SJSA1 (cell line): Measurements from ENCODE around the gene ADRA2A. TPM values are rescaled to one million over a fixed set of nuclear protein-coding genes. Genes with fewer than 3 reads are reported as not detected.
A peak's percentile ranks its signal among the peaks of the same experiment; 100 is the strongest.

Experiments
- DNase-seq, 2 experiments: peaks; one replicate each; pipeline ENCODE4 v3.0.0-alpha.2; 2015 to 2020; ENCODE audit warnings: low spot score in 2 of 2, low read depth in 1 of 2
- H3K27ac ChIP-seq: fragments of 250-450 bp; sonication (Bioruptor Pico); 2 replicates; pipeline ENCODE4 v1.5.1; 2020; ENCODE audit warnings: mild to moderate bottlenecking, moderate library complexity
- H3K27me3 ChIP-seq: fragments of 250-450 bp; sonication (Bioruptor Pico); replicated peaks from 2 replicates; pipeline ENCODE4 v1.5.1; 2020; ENCODE audit warnings: mild to moderate bottlenecking, moderate library complexity
- H3K36me3 ChIP-seq: fragments of 250-450 bp; sonication (Bioruptor Pico); 2 replicates; pipeline ENCODE4 v1.5.1; 2020; ENCODE audit warnings: mild to moderate bottlenecking
- H3K4me1 ChIP-seq: fragments of 250-450 bp; sonication (Bioruptor Pico); replicated peaks from 2 replicates; pipeline ENCODE4 v1.6.1; 2021; ENCODE audit warnings: mild to moderate bottlenecking
- H3K4me3 ChIP-seq: fragments of 250-450 bp; sonication (Bioruptor Pico); 2 replicates; pipeline ENCODE4 v1.5.1; 2020; ENCODE audit warnings: mild to moderate bottlenecking
- H3K9me3 ChIP-seq: fragments of 250-450 bp; sonication (Bioruptor Pico); replicated peaks from 2 replicates; pipeline ENCODE4 v1.5.1; 2020; ENCODE audit warnings: mild to moderate bottlenecking
- total RNA-seq: library from RNA; depleted of rRNA; stranded (reverse); fragments of >200 nt; shearing (Covaris generic); gene quantifications from 2 replicates; pipeline ENCODE4 v1.2.3, GENCODE V29; 2014; rRNA removed

The ADRA2A gene
- total RNA-seq, 1 experiment from 2014 or later: 0.68 TPM

- H3K27me3 ChIP-seq: peaks cover 7% of the 10 kb centered on the region; the same call in 1 of the 2 replicates
- no peaks in the 10 kb centered on the region for H3K9me3 ChIP-seq
- DNase-seq: no peak
- H3K4me1 ChIP-seq: peaks cover under 1% of the 10 kb centered on the region
- H3K27ac ChIP-seq: no peak overlapping the region
- no peak overlapping the region for H3K4me3 ChIP-seq
- H3K36me3 ChIP-seq: no peaks in the 10 kb centered on the region
Observed at GRCh38 chr10:111119637-111120036, 42.8 kb downstream of the ADRA2A start.

GRCh38 chr10:111122127-111122526 lies 45.3 kb downstream of the ADRA2A start:
- peaks cover 7% of the 10 kb centered on the region; the same call in 1 of the 2 replicates for H3K27me3 ChIP-seq
- H3K9me3 ChIP-seq: no peaks in the 10 kb centered on the region
- no peak for DNase-seq
- no peak overlapping the region for H3K27ac ChIP-seq
- H3K36me3 ChIP-seq: no peaks in the 10 kb centered on the region
- H3K4me1 ChIP-seq: no peaks in the 10 kb centered on the region
- no peak overlapping the region for H3K4me3 ChIP-seq

GRCh38 chr10:111123883-111124282 lies 47.1 kb downstream of the ADRA2A start:
- Histone ChIP-seq H3K9me3 (no peaks in the 10 kb centered on the region), H3K36me3 (no peaks in the 10 kb centered on the region), H3K4me3 (no peak overlapping the region), H3K4me1 (peaks cover under 1% of the 10 kb centered on the region; the same call in 1 of the 2 replicates), H3K27me3 (peaks cover 7% of the 10 kb centered on the region; the same call in 1 of the 2 replicates), H3K27ac (no peak overlapping the region)
- DNase-seq: no peak

GRCh38 chr10:111125102-111125501 lies 48.3 kb downstream of the ADRA2A start:
- no peak for DNase-seq
- Histone ChIP-seq H3K27me3 (peaks cover 7% of the 10 kb centered on the region; the same call in 1 of the 2 replicates), H3K4me3 (no peak overlapping the region)

GRCh38 chr10:111126077-111126476 lies 49.2 kb downstream of the ADRA2A start:
- DNase-seq: no peak

More at GRCh38 chr10:111125102-111125501, 48.3 kb downstream of the ADRA2A start:
- Histone ChIP-seq H3K27ac (no peak overlapping the region), H3K36me3 (no peaks in the 10 kb centered on the region), H3K4me1 (peaks cover 4% of the 10 kb centered on the region; the same call in 1 of the 2 replicates), H3K9me3 (no peaks in the 10 kb centered on the region)

GRCh38 chr10:111127081-111127848 lies 50.4 kb downstream of the ADRA2A start:
- peaks cover 4% of the 10 kb centered on the region; the same call in 1 of the 2 replicates for H3K4me1 ChIP-seq
- H3K36me3 ChIP-seq: no peaks in the 10 kb centered on the region
- no peak overlapping the region for H3K27ac ChIP-seq
- no peaks in the 10 kb centered on the region for H3K9me3 ChIP-seq
- no peaks in the 10 kb centered on the region for H3K27me3 ChIP-seq
- no peak overlapping the region for H3K4me3 ChIP-seq
- no peak for DNase-seq

More at GRCh38 chr10:111126077-111126476, 49.2 kb downstream of the ADRA2A start:
- Histone ChIP-seq H3K4me3 (no peak overlapping the region), H3K27ac (no peak overlapping the region), H3K27me3 (peaks cover 2% of the 10 kb centered on the region; the same call in 1 of the 2 replicates), H3K4me1 (peaks cover 4% of the 10 kb centered on the region; the same call in 1 of the 2 replicates), H3K9me3 (no peaks in the 10 kb centered on the region), H3K36me3 (no peaks in the 10 kb centered on the region)

GRCh38 chr10:111128331-111129180 lies 51.7 kb downstream of the ADRA2A start:
- no peaks in the 10 kb centered on the region for H3K36me3 ChIP-seq
- H3K4me3 ChIP-seq: no peak overlapping the region
- peak; percentile 28 to 60 for DNase-seq
- no peaks in the 10 kb centered on the region for H3K9me3 ChIP-seq
- H3K27me3 ChIP-seq: peaks cover 4% of the 10 kb centered on the region; the same call in 1 of the 2 replicates
- peaks cover 4% of the 10 kb centered on the region; the same call in 1 of the 2 replicates for H3K4me1 ChIP-seq
- H3K27ac ChIP-seq: no peak overlapping the region

GRCh38 chr10:111129363-111129762 lies 52.5 kb downstream of the ADRA2A start:
- H3K4me1 ChIP-seq: peaks cover 4% of the 10 kb centered on the region; the same call in 1 of the 2 replicates

GRCh38 chr10:111130471-111130870 lies 53.6 kb downstream of the ADRA2A start:
- Histone ChIP-seq H3K9me3 (no peaks in the 10 kb centered on the region), H3K27ac (no peak overlapping the region), H3K27me3 (peaks cover 11% of the 10 kb centered on the region; the same call in 1 of the 2 replicates), H3K36me3 (no peaks in the 10 kb centered on the region), H3K4me3 (no peak overlapping the region), H3K4me1 (peaks cover 4% of the 10 kb centered on the region; the same call in 1 of the 2 replicates)
- no peak for DNase-seq

More at GRCh38 chr10:111129363-111129762, 52.5 kb downstream of the ADRA2A start:
- H3K36me3 ChIP-seq: no peaks in the 10 kb centered on the region
- no peak for DNase-seq
- peaks cover 11% of the 10 kb centered on the region; the same call in 1 of the 2 replicates for H3K27me3 ChIP-seq
- H3K4me3 ChIP-seq: no peak overlapping the region
- H3K27ac ChIP-seq: no peak overlapping the region
- H3K9me3 ChIP-seq: no peaks in the 10 kb centered on the region

Other genes with a start within 250 kb of the ADRA2A start
- 16.0 and 21.0 TPM in 2 replicates for gene PDCD4, start 205.1 kb upstream of the ADRA2A start, total RNA-seq
- gene BBIP1, start 157.8 kb upstream of the ADRA2A start, total RNA-seq: 33.6 and 44.5 TPM in 2 replicates
- 41.6 and 51.5 TPM in 2 replicates for gene SHOC2, start 157.4 kb upstream of the ADRA2A start, total RNA-seq